Measurements from ENCODE around the gene ICE1. TPM values are rescaled to one million over a fixed set of nuclear protein-coding genes. Genes with fewer than 3 reads are reported as not detected.

ICE1 gene
- total RNA-seq (16.5 and 19.6 TPM in 2 replicates), polyA plus RNA-seq (17.7 and 19.5 TPM in 2 replicates)

GRCh38 chr5:5421961-5422818, at the start of gene ICE1:
ICE1 (plus strand) TSS chr5:5422677; CDS start chr5:5422916, 239 bp downstream.
- DNase-seq (ENCODE audit: low read depth in 1 of 2, low spot score in 1 of 2) = peak; percentile 98 to 99
- H3K27me3 ChIP-seq = no peaks in the 10 kb centered on the region
- peak within 1 kb of the TSS; percentile 98 for H3K27ac ChIP-seq
- H3K9me3 ChIP-seq (ENCODE audit: low read depth) = no peaks in the 10 kb centered on the region
- peak within 1 kb of the TSS; percentile 80 for H3K4me3 ChIP-seq
- peaks cover 3% of the 10 kb centered on the region for H3K4me1 ChIP-seq (ENCODE audit: low read depth)
- no peaks in the 10 kb centered on the region for H3K36me3 ChIP-seq
- TF ChIP-seq CTCF (IDR thresholded peaks at IDR 0.05; ENCODE audit: low read depth, low read length) = no peak

GRCh38 chr5:5372930-5373329, 49.5 kb upstream of the ICE1 start:
- Histone ChIP-seq H3K27me3 (no peaks in the 10 kb centered on the region), H3K4me1 (ENCODE audit: low read depth) (no peaks in the 10 kb centered on the region), H3K36me3 (no peaks in the 10 kb centered on the region), H3K27ac (no peak overlapping the region), H3K4me3 (no peak overlapping the region), H3K9me3 (ENCODE audit: low read depth) (no peaks in the 10 kb centered on the region)
- DNase-seq (ENCODE audit: low read depth in 1 of 2, low spot score in 1 of 2) = no peak
- no peak for TF ChIP-seq CTCF (IDR thresholded peaks at IDR 0.05; ENCODE audit: low read depth, low read length)

GRCh38 chr5:5373351-5373989, 49.0 kb upstream of the ICE1 start:
- DNase-seq (ENCODE audit: low read depth in 1 of 2, low spot score in 1 of 2) = peak in 1 of 2 donors; percentile 3
- no peak for TF ChIP-seq CTCF (IDR thresholded peaks at IDR 0.05; ENCODE audit: low read depth, low read length)
- no peak overlapping the region for H3K27ac ChIP-seq

GRCh38 chr5:5374009-5374715, 48.3 kb upstream of the ICE1 start:
- peak in 1 of 2 donors; percentile 10 for DNase-seq (ENCODE audit: low read depth in 1 of 2, low spot score in 1 of 2)
- H3K9me3 ChIP-seq (ENCODE audit: low read depth) = no peaks in the 10 kb centered on the region
- H3K4me3 ChIP-seq = no peak overlapping the region
- TF ChIP-seq CTCF (IDR thresholded peaks at IDR 0.05; ENCODE audit: low read depth, low read length) = no peak
- no peak overlapping the region for H3K27ac ChIP-seq
- no peaks in the 10 kb centered on the region for H3K27me3 ChIP-seq
- no peaks in the 10 kb centered on the region for H3K36me3 ChIP-seq
- no peaks in the 10 kb centered on the region for H3K4me1 ChIP-seq (ENCODE audit: low read depth)

More at GRCh38 chr5:5373351-5373989, 49.0 kb upstream of the ICE1 start:
- Histone ChIP-seq H3K4me3 (no peak overlapping the region), H3K27me3 (no peaks in the 10 kb centered on the region), H3K36me3 (no peaks in the 10 kb centered on the region), H3K4me1 (ENCODE audit: low read depth) (no peaks in the 10 kb centered on the region), H3K9me3 (ENCODE audit: low read depth) (no peaks in the 10 kb centered on the region)

GRCh38 chr5:5377780-5378179, 44.7 kb upstream of the ICE1 start:
- H3K4me1 ChIP-seq (ENCODE audit: low read depth) = no peaks in the 10 kb centered on the region
- H3K4me3 ChIP-seq = no peak overlapping the region
- H3K27me3 ChIP-seq = no peaks in the 10 kb centered on the region
- H3K9me3 ChIP-seq (ENCODE audit: low read depth) = no peaks in the 10 kb centered on the region
- TF ChIP-seq CTCF (IDR thresholded peaks at IDR 0.05; ENCODE audit: low read depth, low read length) = no peak
- H3K36me3 ChIP-seq = no peaks in the 10 kb centered on the region
- no peak overlapping the region for H3K27ac ChIP-seq
- DNase-seq (ENCODE audit: low read depth in 1 of 2, low spot score in 1 of 2) = no peak

All from cardiac muscle cell (in vitro differentiated cells and primary cell).